H1 (cell line): Measurements from ENCODE around the gene CRTC1. TPM values are rescaled to one million over a fixed set of nuclear protein-coding genes. Genes with fewer than 3 reads are reported as not detected.

Experiments used
- CTCF ChIA-PET: fragments of 300-600 bp; sonication (Branson Sonifier 250); formaldehyde crosslinking; loops from one replicate; lab custom pipeline; 2021; ENCODE audit not compliant: partially characterized antibody; lab: Charles Lee
- POLR2A ChIA-PET: fragments of 300-600 bp; sonication (Branson Sonifier 250); formaldehyde crosslinking; loops from one replicate; lab custom pipeline; 2021; ENCODE audit warnings: inconsistent platforms; ENCODE audit not compliant: partially characterized antibody; lab: Charles Lee
- DNase-seq, 2 experiments: peaks; one replicate each; pipeline versions ENCODE4 v3.0.0 to v3.0.0-alpha.2; 2010 to 2022; ENCODE audit warnings: low spot score in 2 of 2, low read depth in 1 of 2, mixed read lengths in 1 of 2
- FAIRE-seq: peaks from 2 replicates; lab custom pipeline; 2011; peaks lifted over from hg19 to GRCh38; lab: Jason Lieb, UNC
- H2AFZ ChIP-seq: 2 replicates; pipeline ENCODE4 v1.8.1; 2012; ENCODE audit warnings: low read length, inconsistent platforms
- H2AK5ac ChIP-seq: 2 replicates; pipeline ENCODE4 v1.6.1; 2013; ENCODE audit warnings: low read depth, low read length
- H2BK120ac ChIP-seq: replicated peaks from 2 replicates; pipeline ENCODE3; 2013; ENCODE audit warnings: low read depth, low read length, inconsistent platforms
- H2BK12ac ChIP-seq: 2 replicates; pipeline ENCODE4 v1.6.1; 2013; ENCODE audit warnings: low read depth, low read length
- H2BK15ac ChIP-seq: 2 replicates; pipeline ENCODE4 v1.6.1; 2013; ENCODE audit warnings: low read length
- H2BK20ac ChIP-seq: 2 replicates; pipeline ENCODE4 v1.6.1; 2013; ENCODE audit warnings: low read length
- H2BK5ac ChIP-seq: 2 replicates; pipeline ENCODE4 v1.6.1; 2013; ENCODE audit warnings: low read depth, low read length
- H3K14ac ChIP-seq: 2 replicates; pipeline ENCODE4 v1.6.1; 2013; ENCODE audit warnings: inconsistent platforms; ENCODE audit not compliant: insufficient read length
- H3K18ac ChIP-seq: 2 replicates; pipeline ENCODE4 v1.6.1; 2013; ENCODE audit warnings: low read length; ENCODE audit errors: extremely low read depth
- H3K23ac ChIP-seq: 2 replicates; pipeline ENCODE4 v1.6.1; 2013; ENCODE audit warnings: inconsistent platforms; ENCODE audit not compliant: insufficient read length
- H3K23me2 ChIP-seq: 2 replicates; pipeline ENCODE4 v1.6.1; 2013; ENCODE audit warnings: low read depth, low read length
- H3K27ac ChIP-seq: 2 replicates; pipeline ENCODE4 v1.6.1; 2011; ENCODE audit warnings: low read depth, low read length, inconsistent platforms
- H3K27me3 ChIP-seq, 4 experiments: replicated peaks in 1 of 4; 1 replicate in 1 of 4; 2 replicates in 3 of 4; pipeline versions ENCODE4 v1.6.1 to v1.8.1; 2011 to 2013; ENCODE audit warnings: low read length in 3 of 4, mild to moderate bottlenecking in 3 of 4, inconsistent platforms in 2 of 4, mixed read lengths in 2 of 4, moderate library complexity in 1 of 4; ENCODE audit not compliant: control insufficient read depth in 3 of 4, insufficient read depth in 3 of 4; ENCODE audit errors: extremely low read depth in 1 of 4
- H3K36me3 ChIP-seq, 4 experiments: 2 replicates each; pipeline versions ENCODE4 v1.6.1 to v1.8.1; 2011 to 2013; ENCODE audit warnings: mild to moderate bottlenecking in 4 of 4, low read length in 3 of 4, moderate library complexity in 2 of 4, control low read depth in 1 of 4, inconsistent platforms in 1 of 4; ENCODE audit not compliant: insufficient read depth in 4 of 4, control insufficient read depth in 2 of 4
- H3K4ac ChIP-seq: replicated peaks from 2 replicates; pipeline ENCODE3; 2013; ENCODE audit warnings: low read length, low read depth, mixed read lengths, inconsistent platforms; ENCODE audit not compliant: insufficient read length
- H3K4me1 ChIP-seq, 4 experiments: replicated peaks in 1 of 4; 1 replicate in 1 of 4; 2 replicates in 3 of 4; pipeline versions ENCODE4 v1.6.1 to v1.8.1; 2011 to 2013; ENCODE audit warnings: low read length in 3 of 4, inconsistent platforms in 2 of 4, mixed read lengths in 1 of 4; ENCODE audit not compliant: insufficient read depth in 4 of 4, control insufficient read depth in 3 of 4
- H3K4me2 ChIP-seq, 2 experiments: 2 replicates each; pipeline versions ENCODE4 v1.6.1 to v1.8.1; 2011 to 2013; ENCODE audit warnings: low read depth in 2 of 2, low read length in 2 of 2, control low read depth in 1 of 2, inconsistent platforms in 1 of 2, mild to moderate bottlenecking in 1 of 2; ENCODE audit not compliant: insufficient read depth in 1 of 2
- H3K4me3 ChIP-seq, 4 experiments: fragments of 200-600, 300-600 bp in 1 of 4; sonication (generic), shearing (Covaris generic), sonication (Bioruptor Twin) in 1 of 4; 2 replicates each; pipeline versions ENCODE4 v1.5.1 to v1.8.1; 2011 to 2016; ENCODE audit warnings: low read length in 4 of 4, low read depth in 3 of 4, control low read depth in 2 of 4, inconsistent platforms in 2 of 4, mild to moderate bottlenecking in 2 of 4, mixed read lengths in 1 of 4, moderate library complexity in 1 of 4; ENCODE audit not compliant: insufficient read depth in 2 of 4; ENCODE audit errors: extremely low read depth in 1 of 4
- H3K56ac ChIP-seq: replicated peaks from 2 replicates; pipeline ENCODE3; 2013; ENCODE audit warnings: low read depth, mild to moderate bottlenecking, mixed read lengths, low read length, inconsistent platforms; ENCODE audit not compliant: insufficient read length
- H3K79me1 ChIP-seq: 2 replicates; pipeline ENCODE4 v1.6.1; 2013; ENCODE audit warnings: low read depth, low read length, control low read depth
- H3K79me2 ChIP-seq, 2 experiments: 2 replicates each; pipeline versions ENCODE4 v1.6.1 to v1.8.1; 2012 to 2013; ENCODE audit warnings: low read length in 2 of 2, mild to moderate bottlenecking in 2 of 2, inconsistent platforms in 1 of 2; ENCODE audit not compliant: insufficient read depth in 2 of 2, control insufficient read depth in 1 of 2
- H3K9ac ChIP-seq, 4 experiments: replicated peaks in 1 of 4; 1 replicate in 1 of 4; 2 replicates in 3 of 4; pipeline versions ENCODE4 v1.6.1 to v1.8.1; 2011 to 2013; ENCODE audit warnings: low read depth in 3 of 4, low read length in 3 of 4, control low read depth in 2 of 4, mild to moderate bottlenecking in 2 of 4, moderate library complexity in 2 of 4, inconsistent platforms in 1 of 4; ENCODE audit errors: extremely low read depth in 1 of 4
- H3K9me3 ChIP-seq, 2 experiments: 2 replicates each; pipeline versions ENCODE4 v1.6.1 to v1.8.1; 2012 to 2013; ENCODE audit warnings: mild to moderate bottlenecking in 2 of 2, moderate library complexity in 2 of 2, control low read depth in 1 of 2, inconsistent platforms in 1 of 2, low read depth in 1 of 2, low read length in 1 of 2, mixed read lengths in 1 of 2; ENCODE audit not compliant: insufficient read depth in 2 of 2
- H4K20me1 ChIP-seq, 2 experiments: replicated peaks in 1 of 2; 2 replicates each; pipeline versions ENCODE3 to v1.8.1; 2011 to 2013; ENCODE audit warnings: inconsistent platforms in 2 of 2, low read length in 2 of 2, mild to moderate bottlenecking in 1 of 2; ENCODE audit not compliant: insufficient read depth in 2 of 2, control insufficient read depth in 1 of 2
- H4K5ac ChIP-seq: 2 replicates; pipeline ENCODE4 v1.6.1; 2013; ENCODE audit warnings: low read length, low read depth, mixed read lengths, inconsistent platforms; ENCODE audit not compliant: insufficient read length
- H4K8ac ChIP-seq: 2 replicates; pipeline ENCODE4 v1.8.0; 2013; ENCODE audit warnings: mild to moderate bottlenecking, moderate library complexity, low read length, inconsistent platforms; ENCODE audit not compliant: insufficient read depth; ENCODE audit errors: extremely low read depth
- H4K91ac ChIP-seq: replicated peaks from 2 replicates; pipeline ENCODE3; 2013; ENCODE audit warnings: low read length, mixed read lengths, inconsistent platforms; ENCODE audit not compliant: insufficient read length
- ASH2L ChIP-seq: fragments of 200-600, 300-600 bp; sonication (generic); IDR thresholded peaks from one replicate; pipeline ENCODE4 v1.7.1; 2017; ENCODE audit warnings: low read length
- E2F6 ChIP-seq: IDR thresholded peaks from 2 replicates; pipeline ENCODE4 v1.6.1; 2012; ENCODE audit warnings: inconsistent platforms
- EGR1 ChIP-seq: IDR thresholded peaks from 2 replicates; pipeline ENCODE4 v1.6.1; 2011; ENCODE audit warnings: low read depth, low read length, borderline replicate concordance
- GTF2F1 ChIP-seq: IDR thresholded peaks from 2 replicates; pipeline ENCODE4 v1.6.1; 2012; ENCODE audit warnings: low read depth, low read length, improper control_type of control experiment, borderline replicate concordance
- HDAC2 ChIP-seq, 2 experiments: fragments of 300-600 bp in 1 of 2; sonication (generic) in 1 of 2; IDR thresholded peaks; 2 replicates each; pipeline ENCODE4 v1.6.1; 2011 to 2012; ENCODE audit warnings: low read depth in 2 of 2, low read length in 2 of 2, mild to moderate bottlenecking in 2 of 2, moderate library complexity in 2 of 2, borderline replicate concordance in 1 of 2, inconsistent platforms in 1 of 2
- JUND ChIP-seq: IDR thresholded peaks from 2 replicates; pipeline ENCODE4 v1.6.1; 2011; ENCODE audit warnings: mild to moderate bottlenecking, improper control_type of control experiment, low read length
- KDM4A ChIP-seq: IDR thresholded peaks from one replicate; pipeline ENCODE4 v1.7.1; 2012; ENCODE audit warnings: low read depth, mild to moderate bottlenecking, moderate library complexity, low read length, inconsistent platforms; ENCODE audit not compliant: severe bottlenecking
- NANOG ChIP-seq: IDR thresholded peaks from 2 replicates; pipeline ENCODE4 v1.6.1; 2011; ENCODE audit warnings: low read length, low read depth, mild to moderate bottlenecking, inconsistent platforms; ENCODE audit not compliant: insufficient read depth, poor library complexity, severe bottlenecking
- POLR2A ChIP-seq, 2 experiments: IDR thresholded peaks; 1 replicate in 1 of 2; 2 replicates in 1 of 2; pipeline ENCODE4 v1.6.1; 2011; ENCODE audit warnings: low read depth in 2 of 2, low read length in 2 of 2, mild to moderate bottlenecking in 2 of 2; ENCODE audit errors: control extremely low read depth in 1 of 2
- POLR2AphosphoS5 ChIP-seq: IDR thresholded peaks from 2 replicates; pipeline ENCODE4 v1.6.1; 2011; ENCODE audit warnings: low read depth, low read length
- SUZ12 ChIP-seq: fragments of 200-600 bp; sonication (generic); IDR thresholded peaks from 2 replicates; pipeline ENCODE4 v1.6.1; 2012; ENCODE audit warnings: mild to moderate bottlenecking, inconsistent platforms, low read length, moderate library complexity, mixed read lengths
- WGBS, 2 experiments: shearing (Covaris generic) in 1 of 2; methylation state at CpG; one replicate each; pipeline versions ENCODE4 v1.1.6 to v1.1.7; 2013 to 2015; ENCODE audit warnings: low lambda C conversion rate in 2 of 2, mixed read lengths in 2 of 2, inconsistent platforms in 1 of 2, low coverage in 1 of 2, missing lambda C conversion rate in 1 of 2; ENCODE audit not compliant: insufficient replicate concordance in 2 of 2, insufficient coverage in 1 of 2, insufficient read length in 1 of 2; ENCODE audit errors: extremely low coverage in 1 of 2, missing lambda C conversion rate in 1 of 2; 5-methylcytosine and 5-hydroxymethylcytosine counted together
- polyA plus RNA-seq, 7 experiments: library from polyadenylated mRNA; depleted of rRNA in 3 of 7; stranded (reverse) in 5 of 7; unstranded in 2 of 7; fragments of >200 nt in 5 of 7; fragments of 200-250 nt in 2 of 7; gene quantifications; 1 replicate in 5 of 7; 2 replicates in 1 of 7; 4 replicates in 1 of 7; pipeline versions ENCODE4 v1.2.1 to v1.2.3, GENCODE V29; 2011 to 2013; ENCODE audit warnings: missing spikeins in 2 of 7, mixed read lengths in 2 of 7
- total RNA-seq: library from RNA; stranded (reverse); fragmentation: NEBNext Ultra II Directional; extraction: Animal tissue kit (Norgen Biotek cat#: 25700); gene quantifications from 2 replicates; pipeline ENCODE4 v1.2.1, GENCODE V29; 2021

The CRTC1 gene
- total and polyA plus RNA-seq, 2 of the 8 experiments (the other 6 are each of a cell fraction or from before 2014, with no cell fraction given) = 2.9 to 8.5 TPM

GRCh38 chr19:18789883-18790565 is 106.5 kb downstream of the CRTC1 start:
- H3K27ac ChIP-seq = no peak overlapping the region
- H3K79me1 ChIP-seq = no peaks in the 10 kb centered on the region
- CTCF ChIA-PET = interaction anchor here (1.0 kb wide), 1 partner anchor 42 kb away, joined by 4 read pairs; the partner anchor contains the start of gene UPF1
- H3K27me3 ChIP-seq = peaks cover 84 to 94% (median 93%) of the 10 kb centered on the region in 4 experiments
- H2BK15ac ChIP-seq = no peak overlapping the region; the same call in 1 of the 2 replicates
- H4K91ac ChIP-seq = no peak overlapping the region
- no peak overlapping the region; the same call in 1 of the 2 replicates for H3K18ac ChIP-seq
- H2BK5ac ChIP-seq = no peak overlapping the region
- H2AFZ ChIP-seq = no peak overlapping the region
- peak overlapping the region; percentile 75; the same call in 1 of the 2 replicates for H2BK12ac ChIP-seq
- no peak overlapping the region for H3K56ac ChIP-seq
- H4K8ac ChIP-seq = no peak overlapping the region
- peak overlapping the region; percentile 60 to 75 for H3K4me2 ChIP-seq
- H2BK20ac ChIP-seq = no peak overlapping the region
- POLR2A ChIA-PET = interaction anchor here (0.6 to 1.3 kb wide), 5 partner anchors 9 to 194 kb away, joined by 3 read pairs; no protein-coding TSS in a partner anchor
- H3K9ac ChIP-seq = no peak overlapping the region
- H3K14ac ChIP-seq = no peak overlapping the region
- no peak overlapping the region for H2AK5ac ChIP-seq
- H3K4ac ChIP-seq = no peak overlapping the region
- DNase-seq (peak; percentile 27 to 82), FAIRE-seq (no peak)
- WGBS, 2 experiments = 4% methylated on average over 22 of the region's 65 CpGs; no CpG with 5 or more reads in 1 of the 2 experiments
- H3K23ac ChIP-seq = no peak overlapping the region
- peak overlapping the region; percentile 15 to 59 (median 36); a peak in 7 of 8 replicates for H3K4me3 ChIP-seq
- H3K36me3 ChIP-seq = peaks cover 0 to 7% (median 0%) of the 10 kb centered on the region in 4 experiments; a peak in 1 of 8 replicates
- H4K20me1 ChIP-seq = peaks cover 6 to 29% of the 10 kb centered on the region in 2 experiments
- H3K79me2 ChIP-seq = no peaks in the 10 kb centered on the region
- H4K5ac ChIP-seq = no peak overlapping the region
- H3K23me2 ChIP-seq = peaks cover 27% of the 10 kb centered on the region
- H3K9me3 ChIP-seq = no peaks in the 10 kb centered on the region; a peak in 1 of 4 replicates
- H3K4me1 ChIP-seq = peaks cover 3 to 36% (median 19%) of the 10 kb centered on the region in 4 experiments
- no peak overlapping the region for H2BK120ac ChIP-seq
- TF ChIP-seq POLR2AphosphoS5 (no peak), NANOG (peak; percentile 42), HDAC2 (IDR thresholded peaks at IDR 0.05; ENCODE audit: borderline replicate concordance in 1 of 2, low read depth in 2 of 2, low read length in 2 of 2) (no peak), EGR1 (no peak), SUZ12 (no peak), ASH2L (no peak), KDM4A (peak; percentile 53), GTF2F1 (no peak), POLR2A (IDR thresholded peaks at IDR 0.05; ENCODE audit: control extremely low read depth in 1 of 2, low read depth in 2 of 2, low read length in 2 of 2) (no peak), JUND (no peak), E2F6 (no peak)
